ENCODE measurements around the gene RNF145. TPM values are rescaled to one million over a fixed set of nuclear protein-coding genes. Genes with fewer than 3 reads are reported as not detected.

Gene RNF145
- total RNA-seq: 100 to 1,000 TPM; 133 to 145 TPM

- no peaks in the 10 kb centered on the region for H3K9me3 Mint-ChIP-seq
- peaks cover 51% of the 10 kb centered on the region for H3K4me1 Mint-ChIP-seq
- DNase-seq: peak; percentile 86
- peak within 1 kb of the TSS; percentile 94 for H3K27ac Mint-ChIP-seq
- H3K4me3 Mint-ChIP-seq: peak within 1 kb of the TSS; percentile 85
- H3K36me3 Mint-ChIP-seq (ENCODE audit: low read depth): peaks cover 22% of the 10 kb centered on the region
- H3K27me3 Mint-ChIP-seq: no peaks in the 10 kb centered on the region
- ChIA-PET CTCF (no interaction called here), POLR2A (no interaction called here)
Measured at GRCh38 chr5:159209438-159210209, at the start of gene RNF145. RNF145 (minus strand) TSS chr5:159209553; CDS start chr5:159203617, 5,936 bp downstream.

- Mint-ChIP-seq H3K9me3 (no peaks in the 10 kb centered on the region), H3K27me3 (no peaks in the 10 kb centered on the region), H3K4me1 (peaks cover 18% of the 10 kb centered on the region), H3K36me3 (ENCODE audit: low read depth) (no peaks in the 10 kb centered on the region), H3K27ac (no peak overlapping the region), H3K4me3 (no peak overlapping the region)
- no peak for DNase-seq
- ChIA-PET CTCF (no interaction called here), POLR2A (no interaction called here)
Measured at GRCh38 chr5:159258361-159258760, 49.0 kb upstream of the RNF145 start.

GRCh38 chr5:159257629-159258283 is 48.4 kb upstream of the RNF145 start:
- Mint-ChIP-seq H3K4me3 (no peak overlapping the region), H3K27me3 (no peaks in the 10 kb centered on the region), H3K4me1 (peaks cover 16% of the 10 kb centered on the region), H3K27ac (no peak overlapping the region), H3K9me3 (no peaks in the 10 kb centered on the region), H3K36me3 (ENCODE audit: low read depth) (no peaks in the 10 kb centered on the region)
- DNase-seq: no peak
- CTCF ChIA-PET: no interaction called here
- POLR2A ChIA-PET: no interaction called here

- POLR2A ChIA-PET: no interaction called here
- no peaks in the 10 kb centered on the region for H3K27me3 Mint-ChIP-seq
- CTCF ChIA-PET: no interaction called here
- no peak for DNase-seq
- peaks cover 10% of the 10 kb centered on the region for H3K4me1 Mint-ChIP-seq
- H3K27ac Mint-ChIP-seq: no peak overlapping the region
- no peaks in the 10 kb centered on the region for H3K36me3 Mint-ChIP-seq (ENCODE audit: low read depth)
- H3K4me3 Mint-ChIP-seq: no peak overlapping the region
- H3K9me3 Mint-ChIP-seq: no peaks in the 10 kb centered on the region
Measured at GRCh38 chr5:159257007-159257406, 47.7 kb upstream of the RNF145 start.

- H3K9me3 Mint-ChIP-seq: no peaks in the 10 kb centered on the region
- ChIA-PET POLR2A (no interaction called here), CTCF (interaction anchor here (0.6 to 1.2 kb wide), 4 partner anchors 21 to 79 kb away, joined by 3 to 4 read pairs (median 4); no protein-coding TSS in a partner anchor)
- no peaks in the 10 kb centered on the region for H3K27me3 Mint-ChIP-seq
- DNase-seq: no peak
- H3K4me1 Mint-ChIP-seq: no peaks in the 10 kb centered on the region
- no peak overlapping the region for H3K27ac Mint-ChIP-seq
- H3K36me3 Mint-ChIP-seq (ENCODE audit: low read depth): no peaks in the 10 kb centered on the region
- H3K4me3 Mint-ChIP-seq: no peak overlapping the region
Measured at GRCh38 chr5:159252195-159252594, 42.8 kb upstream of the RNF145 start.

GRCh38 chr5:159249158-159249557 is 39.8 kb upstream of the RNF145 start:
- H3K27me3 Mint-ChIP-seq: no peaks in the 10 kb centered on the region
- CTCF ChIA-PET: no interaction called here
- H3K36me3 Mint-ChIP-seq (ENCODE audit: low read depth): no peaks in the 10 kb centered on the region
- H3K27ac Mint-ChIP-seq: no peak overlapping the region
- H3K4me1 Mint-ChIP-seq: no peaks in the 10 kb centered on the region
- no peaks in the 10 kb centered on the region for H3K9me3 Mint-ChIP-seq
- no peak for DNase-seq
- H3K4me3 Mint-ChIP-seq: no peak overlapping the region
- POLR2A ChIA-PET: no interaction called here

GRCh38 chr5:159244890-159245289 is 35.5 kb upstream of the RNF145 start:
- peaks cover 16% of the 10 kb centered on the region for H3K4me1 Mint-ChIP-seq
- POLR2A ChIA-PET: no interaction called here
- no peaks in the 10 kb centered on the region for H3K27me3 Mint-ChIP-seq
- DNase-seq: no peak
- no peak overlapping the region for H3K27ac Mint-ChIP-seq
- CTCF ChIA-PET: interaction anchor here (1.2 to 1.4 kb wide), 2 partner anchors 11 to 37 kb away, joined by 3 to 4 read pairs; no protein-coding TSS in a partner anchor
- H3K4me3 Mint-ChIP-seq: no peak overlapping the region
- H3K9me3 Mint-ChIP-seq: no peaks in the 10 kb centered on the region
- H3K36me3 Mint-ChIP-seq (ENCODE audit: low read depth): no peaks in the 10 kb centered on the region

- ChIA-PET POLR2A (no interaction called here), CTCF (interaction anchor here (1.4 kb wide), 1 partner anchor 36 kb away, joined by 4 read pairs; no protein-coding TSS in a partner anchor)
- DNase-seq: no peak
- H3K4me3 Mint-ChIP-seq: no peak overlapping the region
- peaks cover 16% of the 10 kb centered on the region for H3K4me1 Mint-ChIP-seq
- H3K27ac Mint-ChIP-seq: no peak overlapping the region
- H3K27me3 Mint-ChIP-seq: no peaks in the 10 kb centered on the region
- H3K36me3 Mint-ChIP-seq (ENCODE audit: low read depth): no peaks in the 10 kb centered on the region
- no peaks in the 10 kb centered on the region for H3K9me3 Mint-ChIP-seq
Measured at GRCh38 chr5:159244163-159244562, 34.8 kb upstream of the RNF145 start.

GRCh38 chr5:159243385-159243784 is 34.0 kb upstream of the RNF145 start:
- Mint-ChIP-seq H3K4me3 (no peak overlapping the region), H3K4me1 (peaks cover 16% of the 10 kb centered on the region), H3K9me3 (no peaks in the 10 kb centered on the region), H3K27ac (no peak overlapping the region), H3K36me3 (ENCODE audit: low read depth) (no peaks in the 10 kb centered on the region), H3K27me3 (no peaks in the 10 kb centered on the region)
- POLR2A ChIA-PET: no interaction called here
- DNase-seq: no peak
- CTCF ChIA-PET: interaction anchor here (0.6 to 0.8 kb wide), 3 partner anchors 23 to 30 kb away, joined by 3 to 4 read pairs (median 3); no protein-coding TSS in a partner anchor

GRCh38 chr5:159242656-159243055 is 33.3 kb upstream of the RNF145 start:
- CTCF ChIA-PET: interaction anchor here (0.6 to 0.8 kb wide), 2 partner anchors 26 to 31 kb away, joined by 3 read pairs; no protein-coding TSS in a partner anchor
- no peaks in the 10 kb centered on the region for H3K9me3 Mint-ChIP-seq
- H3K27ac Mint-ChIP-seq: no peak overlapping the region
- DNase-seq: no peak
- H3K36me3 Mint-ChIP-seq (ENCODE audit: low read depth): no peaks in the 10 kb centered on the region
- POLR2A ChIA-PET: no interaction called here
- peaks cover 16% of the 10 kb centered on the region for H3K4me1 Mint-ChIP-seq
- H3K4me3 Mint-ChIP-seq: no peak overlapping the region
- H3K27me3 Mint-ChIP-seq: no peaks in the 10 kb centered on the region

- Mint-ChIP-seq H3K27me3 (no peaks in the 10 kb centered on the region), H3K4me1 (peaks cover 16% of the 10 kb centered on the region), H3K4me3 (no peak overlapping the region), H3K9me3 (no peaks in the 10 kb centered on the region), H3K27ac (no peak overlapping the region), H3K36me3 (ENCODE audit: low read depth) (no peaks in the 10 kb centered on the region)
- POLR2A ChIA-PET: no interaction called here
- CTCF ChIA-PET: no interaction called here
- DNase-seq: no peak
Measured at GRCh38 chr5:159241946-159242552, 32.7 kb upstream of the RNF145 start.

- no peak for DNase-seq
- Mint-ChIP-seq H3K9me3 (no peaks in the 10 kb centered on the region), H3K4me3 (no peak overlapping the region), H3K27ac (no peak overlapping the region), H3K27me3 (no peaks in the 10 kb centered on the region), H3K4me1 (peaks cover 16% of the 10 kb centered on the region), H3K36me3 (ENCODE audit: low read depth) (no peaks in the 10 kb centered on the region)
- ChIA-PET POLR2A (no interaction called here), CTCF (no interaction called here)
Measured at GRCh38 chr5:159240301-159240870, 31.0 kb upstream of the RNF145 start.

Measured in activated CD4-positive, alpha-beta T cell treated with anti-CD3 and anti-CD28 coated beads, Interleukin-2, amount 10 ng/mL, durations not matched to agents 7 days and 5 days (primary cell).